HepG2 (cell line): Measurements from ENCODE around the gene TSSK2. TPM values are rescaled to one million over a fixed set of nuclear protein-coding genes. Genes with fewer than 3 reads are reported as not detected.
A peak's percentile ranks its signal among the peaks of the same experiment; 100 is the strongest.

ENCODE experiments used
- CTCF ChIP-seq: sonication (generic); formaldehyde crosslinking; IDR thresholded peaks from 2 replicates; pipeline ENCODE4 v1.5.0; 2020; ENCODE audit warnings: mild to moderate bottlenecking, missing genetic modification reagents, moderate library complexity
- GFI1 ChIP-seq: sonication (generic); formaldehyde crosslinking; IDR thresholded peaks from 2 replicates; pipeline ENCODE4 v1.5.0; 2020; ENCODE audit warnings: missing genetic modification reagents, mild to moderate bottlenecking, borderline replicate concordance
- HNF4G ChIP-seq, 2 experiments: sonication (generic) in 1 of 2; formaldehyde crosslinking in 1 of 2; IDR thresholded peaks; 2 replicates each; pipeline versions ENCODE4 v1.4.0 to v1.6.1; 2011 to 2020; ENCODE audit warnings: borderline replicate concordance in 2 of 2, low read depth in 2 of 2, mild to moderate bottlenecking in 2 of 2, low read length in 1 of 2, missing genetic modification reagents in 1 of 2, moderate library complexity in 1 of 2
- IKZF4 ChIP-seq: sonication (generic); formaldehyde crosslinking; IDR thresholded peaks from 2 replicates; pipeline ENCODE4 v1.5.1; 2020; ENCODE audit warnings: borderline replicate concordance, mild to moderate bottlenecking, low read depth, missing genetic modification reagents; ENCODE audit errors: not compliant biosample characterization
- NAIF1 ChIP-seq: sonication (generic); formaldehyde crosslinking; IDR thresholded peaks from 2 replicates; pipeline ENCODE4 v1.5.0; 2020; ENCODE audit warnings: mild to moderate bottlenecking, missing genetic modification reagents, borderline replicate concordance
- PLRG1 ChIP-seq: fragments of 450-650 bp; conservative IDR thresholded peaks from 2 replicates; pipeline ENCODE4 v1.6.1; 2016
- RXRA ChIP-seq: sonication (generic); formaldehyde crosslinking; IDR thresholded peaks from 2 replicates; pipeline ENCODE4 v1.5.1; 2020; ENCODE audit warnings: missing genetic modification reagents
- SOX13 ChIP-seq, 3 experiments: fragments of 450-650 bp in 1 of 3; sonication (generic) in 1 of 3; formaldehyde crosslinking in 1 of 3; IDR thresholded peaks in 2 of 3; conservative IDR thresholded peaks in 1 of 3; 2 replicates each; pipeline versions ENCODE4 v1.5.0 to v1.6.1; 2016 to 2020; ENCODE audit warnings: antibody characterized with exemption in 1 of 3, mild to moderate bottlenecking in 1 of 3, missing compliant biosample characterization in 1 of 3, missing genetic modification reagents in 1 of 3, moderate library complexity in 1 of 3
- UBTF ChIP-seq: sonication (generic); formaldehyde crosslinking; IDR thresholded peaks from 2 replicates; pipeline ENCODE4 v1.4.0; 2020; ENCODE audit warnings: mild to moderate bottlenecking, missing genetic modification reagents
- ZNF564 ChIP-seq: sonication (generic); formaldehyde crosslinking; IDR thresholded peaks from 2 replicates; pipeline ENCODE4 v1.8.1; 2023; ENCODE audit warnings: mild to moderate bottlenecking, missing genetic modification reagents
- ZNF687 ChIP-seq: sonication (generic); formaldehyde crosslinking; IDR thresholded peaks from 2 replicates; pipeline ENCODE4 v1.5.1; 2020; ENCODE audit warnings: mild to moderate bottlenecking, missing genetic modification reagents, moderate library complexity
- polyA plus RNA-seq, 8 experiments: library from polyadenylated mRNA; depleted of rRNA in 3 of 8; stranded (reverse) in 7 of 8; unstranded in 1 of 8; fragments of >200 nt; fragmentation: Illumina TruSeq in 4 of 8; extraction: Trizol in 4 of 8; gene quantifications; 2 replicates each; pipeline versions ENCODE4 v1.2.1 to v1.2.3, GENCODE V29; 2011 to 2016; ENCODE audit warnings: low read depth in 4 of 8, missing spikeins in 1 of 8, mixed read lengths in 1 of 8; ENCODE audit not compliant: insufficient read depth in 1 of 8
- total RNA-seq, 5 experiments: library from RNA; depleted of rRNA; stranded (reverse); fragments of >200 nt; fragmentation: Illumina TruSeq; extraction: Trizol; gene quantifications; 2 replicates each; pipeline ENCODE4 v1.2.3, GENCODE V29; 2016; ENCODE audit warnings: low read depth in 1 of 5
- TF ChIP-seq, protein P1 (sequence below): sonication (generic); formaldehyde crosslinking; IDR thresholded peaks from 2 replicates; pipeline ENCODE4 v1.5.0; 2020; ENCODE audit warnings: missing genetic modification reagents
- TF ChIP-seq, protein P2 (sequence below): sonication (generic); formaldehyde crosslinking; IDR thresholded peaks from 2 replicates; pipeline ENCODE4 v1.4.0; 2020; ENCODE audit warnings: missing genetic modification reagents, borderline replicate concordance

Gene TSSK2
- total and polyA plus RNA-seq, 2 of the 13 experiments (the other 11 are each of a cell fraction or from before 2014, with no cell fraction given) = not detected

DNA sequence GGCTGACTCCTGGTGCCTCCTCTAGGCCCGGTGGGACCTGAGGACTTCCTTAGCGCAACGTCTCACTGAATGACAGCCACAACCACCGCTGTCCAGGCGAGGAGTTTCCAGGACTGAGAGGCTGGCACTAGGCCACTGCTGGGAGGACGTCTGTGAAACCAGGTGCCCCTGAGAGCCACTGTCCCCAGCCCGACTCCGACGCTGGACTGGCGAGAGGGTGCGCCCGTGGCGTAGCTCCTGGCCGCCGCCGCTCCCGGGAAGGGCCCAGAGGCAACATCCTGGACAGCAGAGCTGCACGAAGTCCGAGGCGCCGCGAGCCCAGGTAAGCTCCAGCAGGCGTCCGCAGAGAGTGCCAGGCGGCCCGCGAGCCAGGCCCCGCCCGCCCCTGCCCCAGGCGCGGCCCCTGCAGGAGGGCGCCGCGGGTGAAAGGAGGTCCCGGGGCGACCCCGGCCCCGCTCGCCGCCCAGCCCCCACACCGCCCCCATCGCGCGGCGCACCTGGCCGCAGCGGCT lies 9.4 kb upstream of the TSSK2 start (continued):
- peak; percentile 91 for TF ChIP-seq UBTF
- TF ChIP-seq NAIF1 (CRISPR knock-in tag) = peak; percentile 91
- TF ChIP-seq IKZF4 (CRISPR knock-in tag) = peak; percentile 37
- TF ChIP-seq, protein P1, sequence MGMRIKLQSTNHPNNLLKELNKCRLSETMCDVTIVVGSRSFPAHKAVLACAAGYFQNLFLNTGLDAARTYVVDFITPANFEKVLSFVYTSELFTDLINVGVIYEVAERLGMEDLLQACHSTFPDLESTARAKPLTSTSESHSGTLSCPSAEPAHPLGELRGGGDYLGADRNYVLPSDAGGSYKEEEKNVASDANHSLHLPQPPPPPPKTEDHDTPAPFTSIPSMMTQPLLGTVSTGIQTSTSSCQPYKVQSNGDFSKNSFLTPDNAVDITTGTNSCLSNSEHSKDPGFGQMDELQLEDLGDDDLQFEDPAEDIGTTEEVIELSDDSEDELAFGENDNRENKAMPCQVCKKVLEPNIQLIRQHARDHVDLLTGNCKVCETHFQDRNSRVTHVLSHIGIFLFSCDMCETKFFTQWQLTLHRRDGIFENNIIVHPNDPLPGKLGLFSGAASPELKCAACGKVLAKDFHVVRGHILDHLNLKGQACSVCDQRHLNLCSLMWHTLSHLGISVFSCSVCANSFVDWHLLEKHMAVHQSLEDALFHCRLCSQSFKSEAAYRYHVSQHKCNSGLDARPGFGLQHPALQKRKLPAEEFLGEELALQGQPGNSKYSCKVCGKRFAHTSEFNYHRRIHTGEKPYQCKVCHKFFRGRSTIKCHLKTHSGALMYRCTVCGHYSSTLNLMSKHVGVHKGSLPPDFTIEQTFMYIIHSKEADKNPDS (CRISPR knock-in tag) = peak; percentile 46; the same call in 1 of the 2 replicates
- TF ChIP-seq SOX13 (IDR thresholded peaks at IDR 0.05) = no peak
- TF ChIP-seq SOX13 (CRISPR knock-in tag; conservative IDR thresholded peaks at IDR 0.05 in 1 of 2, IDR thresholded peaks at IDR 0.05 in 1 of 2) = no peak
- TF ChIP-seq GFI1 (CRISPR knock-in tag) = peak; percentile 34; the same call in 1 of the 2 replicates
- no peak for TF ChIP-seq HNF4G (IDR thresholded peaks at IDR 0.05; ENCODE audit: borderline replicate concordance, low read depth, low read length)
- no peak for TF ChIP-seq HNF4G (CRISPR knock-in tag; IDR thresholded peaks at IDR 0.05; ENCODE audit: borderline replicate concordance, low read depth)
- 0 out of 2 replicates have a peak, but pooled peaks have one; percentile 1 for TF ChIP-seq CTCF (CRISPR knock-in tag)
- TF ChIP-seq, protein P2, sequence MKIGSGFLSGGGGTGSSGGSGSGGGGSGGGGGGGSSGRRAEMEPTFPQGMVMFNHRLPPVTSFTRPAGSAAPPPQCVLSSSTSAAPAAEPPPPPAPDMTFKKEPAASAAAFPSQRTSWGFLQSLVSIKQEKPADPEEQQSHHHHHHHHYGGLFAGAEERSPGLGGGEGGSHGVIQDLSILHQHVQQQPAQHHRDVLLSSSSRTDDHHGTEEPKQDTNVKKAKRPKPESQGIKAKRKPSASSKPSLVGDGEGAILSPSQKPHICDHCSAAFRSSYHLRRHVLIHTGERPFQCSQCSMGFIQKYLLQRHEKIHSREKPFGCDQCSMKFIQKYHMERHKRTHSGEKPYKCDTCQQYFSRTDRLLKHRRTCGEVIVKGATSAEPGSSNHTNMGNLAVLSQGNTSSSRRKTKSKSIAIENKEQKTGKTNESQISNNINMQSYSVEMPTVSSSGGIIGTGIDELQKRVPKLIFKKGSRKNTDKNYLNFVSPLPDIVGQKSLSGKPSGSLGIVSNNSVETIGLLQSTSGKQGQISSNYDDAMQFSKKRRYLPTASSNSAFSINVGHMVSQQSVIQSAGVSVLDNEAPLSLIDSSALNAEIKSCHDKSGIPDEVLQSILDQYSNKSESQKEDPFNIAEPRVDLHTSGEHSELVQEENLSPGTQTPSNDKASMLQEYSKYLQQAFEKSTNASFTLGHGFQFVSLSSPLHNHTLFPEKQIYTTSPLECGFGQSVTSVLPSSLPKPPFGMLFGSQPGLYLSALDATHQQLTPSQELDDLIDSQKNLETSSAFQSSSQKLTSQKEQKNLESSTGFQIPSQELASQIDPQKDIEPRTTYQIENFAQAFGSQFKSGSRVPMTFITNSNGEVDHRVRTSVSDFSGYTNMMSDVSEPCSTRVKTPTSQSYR (CRISPR knock-in tag) = 0 out of 2 replicates have a peak, but pooled peaks have one; percentile 10
- TF ChIP-seq ZNF564 (CRISPR knock-in tag) = peak; percentile 24; the same call in 1 of the 2 replicates
- TF ChIP-seq RXRA (CRISPR knock-in tag) = peak; percentile 37; the same call in 1 of the 2 replicates
- peak; percentile 55 for TF ChIP-seq ZNF687 (CRISPR knock-in tag)
- no peak for TF ChIP-seq PLRG1
